Panc1 (cell line): ENCODE results near the gene LILRA2. TPM values are rescaled to one million over a fixed set of nuclear protein-coding genes. Genes with fewer than 3 reads are reported as not detected.

Source experiments
- ATAC-seq: fragments of 200-7000 bp; cut with Tn5 transposase; 2 replicates; pipeline ENCODE4 v1.9.1; 2020; ENCODE audit warnings: mild to moderate bottlenecking, moderate library complexity
- BruUV-seq: library from RNA; stranded (reverse); fragments of 400-500 nt; replicated peaks from 2 replicates; lab custom pipeline; 2021; lab: Mats Ljungman, UMichigan
- CTCF ChIA-PET: fragments of 300-600 bp; sonication (Branson Sonifier 250); formaldehyde crosslinking; loops from one replicate; lab custom pipeline; 2022; ENCODE audit warnings: antibody characterized with exemption; lab: Charles Lee
- POLR2A ChIA-PET: fragments of 300-600 bp; sonication (Branson Sonifier 250); formaldehyde crosslinking; loops from one replicate; lab custom pipeline; 2022; ENCODE audit warnings: antibody characterized with exemption; lab: Charles Lee
- DNase-seq: peaks from one replicate; pipeline ENCODE4 v3.0.0-alpha.2; 2010; ENCODE audit warnings: low read depth, low spot score
- H3K27ac ChIP-seq: 2 replicates; pipeline ENCODE4 v1.5.1; 2011; ENCODE audit warnings: mild to moderate bottlenecking, low read length, inconsistent platforms
- H3K27me3 ChIP-seq: fragments of 200-500 bp; sonication (Bioruptor generic); 2 replicates; pipeline ENCODE4 v1.6.0; 2014; ENCODE audit warnings: low read length, inconsistent platforms; ENCODE audit not compliant: control insufficient read depth, insufficient read depth
- H3K36me3 ChIP-seq: fragments of 200-500 bp; sonication (Bioruptor generic); 2 replicates; pipeline ENCODE4 v1.5.1; 2014; ENCODE audit warnings: inconsistent platforms, mild to moderate bottlenecking, low read length, moderate library complexity; ENCODE audit not compliant: control insufficient read depth, insufficient read depth
- H3K4me1 ChIP-seq: 2 replicates; pipeline ENCODE4 v1.5.1; 2011; ENCODE audit warnings: inconsistent platforms, mild to moderate bottlenecking, low read length, moderate library complexity; ENCODE audit not compliant: control insufficient read depth, insufficient read depth
- H3K4me3 ChIP-seq, 2 experiments: 2 replicates each; pipeline ENCODE4 v1.5.1; 2011 to 2012; ENCODE audit warnings: low read depth in 2 of 2, low read length in 2 of 2, mild to moderate bottlenecking in 2 of 2, inconsistent platforms in 1 of 2, moderate library complexity in 1 of 2
- H3K9me3 ChIP-seq: fragments of 200-500 bp; sonication (Bioruptor generic); 2 replicates; pipeline ENCODE4 v1.5.1; 2014; ENCODE audit warnings: low read depth, mild to moderate bottlenecking, inconsistent platforms, low read length, moderate library complexity; ENCODE audit not compliant: control insufficient read depth, insufficient read depth
- POLR2AphosphoS5 ChIP-seq: IDR thresholded peaks from 2 replicates; pipeline ENCODE4 v1.6.1; 2012; ENCODE audit warnings: mild to moderate bottlenecking, low read depth, low read length, moderate library complexity
- SIN3A ChIP-seq: IDR thresholded peaks from 2 replicates; pipeline ENCODE4 v1.6.1; 2012; ENCODE audit warnings: low read depth, mild to moderate bottlenecking, low read length, moderate library complexity, borderline replicate concordance; ENCODE audit not compliant: insufficient read depth
- TCF7L2 ChIP-seq: IDR thresholded peaks from 2 replicates; pipeline ENCODE4 v1.6.1; 2011; ENCODE audit warnings: mild to moderate bottlenecking, low read depth, low read length, inconsistent platforms
- in situ Hi-C: cut with HindIII; loops from 2 replicates; pipeline ENCODE4 v1.10.0; 2016; ENCODE audit warnings: low sequenced_read_pairs, low pct_unique_long_range_greater_than_20kb
- intact Hi-C: fragments of 100-400 bp; cut with micrococcal nuclease; formaldehyde crosslinking; loops from one replicate; pipeline ENCODE4 v1.10.0; 2022; ENCODE audit not compliant: unreplicated experiment
- total RNA-seq: library from RNA; stranded (reverse); gene quantifications from one replicate; pipeline ENCODE4 v1.2.1, GENCODE V29; 2021; ENCODE audit not compliant: unreplicated experiment
- TF ChIP-seq, protein P1 (sequence below): fragments of 450-650 bp; IDR thresholded peaks from 2 replicates; pipeline ENCODE4 v1.5.1; 2017; ENCODE audit warnings: mild to moderate bottlenecking
- TF ChIP-seq, protein P2 (sequence below), 2 experiments: IDR thresholded peaks; 2 replicates each; pipeline ENCODE4 v1.6.1; 2011 to 2012; ENCODE audit warnings: low read depth in 2 of 2, control low read depth in 1 of 2, low read length in 1 of 2, mild to moderate bottlenecking in 1 of 2, moderate library complexity in 1 of 2; ENCODE audit not compliant: insufficient read depth in 1 of 2

Gene LILRA2
- total RNA-seq, 1 experiment from 2014 or later = not detected

DNA sequence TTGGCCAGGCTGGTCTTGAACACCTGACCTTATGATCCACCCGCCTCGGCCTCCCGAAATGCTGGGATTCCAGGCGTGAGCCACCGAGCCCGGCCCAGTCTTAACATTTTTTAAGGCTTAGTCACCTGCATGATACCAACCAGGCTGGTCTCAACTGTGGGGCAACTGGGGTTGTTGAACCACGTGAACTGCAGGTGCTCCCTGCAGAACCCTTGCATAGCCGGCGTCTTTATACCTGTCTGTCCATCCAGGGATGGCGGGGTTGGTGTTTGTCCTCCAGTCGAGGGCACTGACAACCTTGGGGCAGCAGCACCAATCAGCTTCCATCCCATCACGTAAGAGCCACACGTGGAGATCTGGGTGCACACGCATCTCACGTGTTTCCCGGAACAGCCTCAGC, 24.8 kb upstream of the LILRA2 start:
- H3K27ac ChIP-seq = no peak overlapping the region
- in situ Hi-C loops (no loop called here), intact Hi-C loops (no loop called here)
- ChIA-PET POLR2A (interaction anchor here (0.5 kb wide), 1 partner anchor 1076 kb away, joined by 3 read pairs; the partner anchor contains the start of gene ZNF784), CTCF (no interaction called here)
- DNase-seq = no peak
- no TSS peak for BruUV-seq
- no peak overlapping the region for H3K4me3 ChIP-seq
- TF ChIP-seq, protein P1, sequence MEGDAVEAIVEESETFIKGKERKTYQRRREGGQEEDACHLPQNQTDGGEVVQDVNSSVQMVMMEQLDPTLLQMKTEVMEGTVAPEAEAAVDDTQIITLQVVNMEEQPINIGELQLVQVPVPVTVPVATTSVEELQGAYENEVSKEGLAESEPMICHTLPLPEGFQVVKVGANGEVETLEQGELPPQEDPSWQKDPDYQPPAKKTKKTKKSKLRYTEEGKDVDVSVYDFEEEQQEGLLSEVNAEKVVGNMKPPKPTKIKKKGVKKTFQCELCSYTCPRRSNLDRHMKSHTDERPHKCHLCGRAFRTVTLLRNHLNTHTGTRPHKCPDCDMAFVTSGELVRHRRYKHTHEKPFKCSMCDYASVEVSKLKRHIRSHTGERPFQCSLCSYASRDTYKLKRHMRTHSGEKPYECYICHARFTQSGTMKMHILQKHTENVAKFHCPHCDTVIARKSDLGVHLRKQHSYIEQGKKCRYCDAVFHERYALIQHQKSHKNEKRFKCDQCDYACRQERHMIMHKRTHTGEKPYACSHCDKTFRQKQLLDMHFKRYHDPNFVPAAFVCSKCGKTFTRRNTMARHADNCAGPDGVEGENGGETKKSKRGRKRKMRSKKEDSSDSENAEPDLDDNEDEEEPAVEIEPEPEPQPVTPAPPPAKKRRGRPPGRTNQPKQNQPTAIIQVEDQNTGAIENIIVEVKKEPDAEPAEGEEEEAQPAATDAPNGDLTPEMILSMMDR = no peak
- no peak for TF ChIP-seq TCF7L2
- no peak for TF ChIP-seq SIN3A
- TF ChIP-seq, protein P2, sequence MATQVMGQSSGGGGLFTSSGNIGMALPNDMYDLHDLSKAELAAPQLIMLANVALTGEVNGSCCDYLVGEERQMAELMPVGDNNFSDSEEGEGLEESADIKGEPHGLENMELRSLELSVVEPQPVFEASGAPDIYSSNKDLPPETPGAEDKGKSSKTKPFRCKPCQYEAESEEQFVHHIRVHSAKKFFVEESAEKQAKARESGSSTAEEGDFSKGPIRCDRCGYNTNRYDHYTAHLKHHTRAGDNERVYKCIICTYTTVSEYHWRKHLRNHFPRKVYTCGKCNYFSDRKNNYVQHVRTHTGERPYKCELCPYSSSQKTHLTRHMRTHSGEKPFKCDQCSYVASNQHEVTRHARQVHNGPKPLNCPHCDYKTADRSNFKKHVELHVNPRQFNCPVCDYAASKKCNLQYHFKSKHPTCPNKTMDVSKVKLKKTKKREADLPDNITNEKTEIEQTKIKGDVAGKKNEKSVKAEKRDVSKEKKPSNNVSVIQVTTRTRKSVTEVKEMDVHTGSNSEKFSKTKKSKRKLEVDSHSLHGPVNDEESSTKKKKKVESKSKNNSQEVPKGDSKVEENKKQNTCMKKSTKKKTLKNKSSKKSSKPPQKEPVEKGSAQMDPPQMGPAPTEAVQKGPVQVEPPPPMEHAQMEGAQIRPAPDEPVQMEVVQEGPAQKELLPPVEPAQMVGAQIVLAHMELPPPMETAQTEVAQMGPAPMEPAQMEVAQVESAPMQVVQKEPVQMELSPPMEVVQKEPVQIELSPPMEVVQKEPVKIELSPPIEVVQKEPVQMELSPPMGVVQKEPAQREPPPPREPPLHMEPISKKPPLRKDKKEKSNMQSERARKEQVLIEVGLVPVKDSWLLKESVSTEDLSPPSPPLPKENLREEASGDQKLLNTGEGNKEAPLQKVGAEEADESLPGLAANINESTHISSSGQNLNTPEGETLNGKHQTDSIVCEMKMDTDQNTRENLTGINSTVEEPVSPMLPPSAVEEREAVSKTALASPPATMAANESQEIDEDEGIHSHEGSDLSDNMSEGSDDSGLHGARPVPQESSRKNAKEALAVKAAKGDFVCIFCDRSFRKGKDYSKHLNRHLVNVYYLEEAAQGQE (IDR thresholded peaks at IDR 0.05; ENCODE audit: insufficient read depth in 1 of 2, low read depth in 2 of 2, low read length in 1 of 2) = no peak
- no peak for TF ChIP-seq POLR2AphosphoS5
- H3K9me3 ChIP-seq = no peaks in the 10 kb centered on the region
- no peaks in the 10 kb centered on the region; the same call in 1 of the 2 replicates for H3K27me3 ChIP-seq
- no peaks in the 10 kb centered on the region for H3K4me1 ChIP-seq
- H3K36me3 ChIP-seq = no peaks in the 10 kb centered on the region
- ATAC-seq = no peak

DNA sequence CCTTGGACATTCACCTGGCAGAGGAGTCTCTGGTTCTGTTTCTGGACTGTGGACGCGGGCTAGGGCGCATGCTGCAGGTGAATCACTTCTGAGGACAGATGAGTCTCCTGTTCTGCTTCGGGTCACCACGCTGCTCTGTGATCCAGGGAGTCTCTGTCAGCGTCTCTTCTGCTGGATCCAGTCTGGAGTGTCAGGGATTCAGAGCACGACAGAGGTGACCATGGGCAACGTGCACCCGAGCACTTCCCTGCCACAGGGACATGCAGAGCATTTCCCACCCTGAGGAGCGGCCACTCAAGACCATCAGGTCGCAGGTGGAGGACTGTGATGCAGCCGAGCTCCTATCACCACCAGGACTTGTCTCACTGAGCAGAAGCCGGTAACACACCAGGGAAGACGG, 24.4 kb upstream of the LILRA2 start:
- intact Hi-C loops = no loop called here
- Histone ChIP-seq H3K4me3 (no peak overlapping the region), H3K36me3 (no peaks in the 10 kb centered on the region), H3K27me3 (no peaks in the 10 kb centered on the region), H3K9me3 (no peaks in the 10 kb centered on the region), H3K27ac (no peak overlapping the region), H3K4me1 (no peaks in the 10 kb centered on the region)
- TF ChIP-seq POLR2AphosphoS5 = no peak
- TF ChIP-seq, protein P2 (IDR thresholded peaks at IDR 0.05; ENCODE audit: insufficient read depth in 1 of 2, low read depth in 2 of 2, low read length in 1 of 2) = no peak
- TF ChIP-seq, protein P1 = no peak
- no peak for TF ChIP-seq TCF7L2
- TF ChIP-seq SIN3A = no peak
- DNase-seq = no peak
- CTCF ChIA-PET = no interaction called here
- POLR2A ChIA-PET = interaction anchor here (0.5 kb wide), 1 partner anchor 1075 kb away, joined by 3 read pairs; the partner anchor contains the start of gene ZNF784
- no TSS peak for BruUV-seq
- in situ Hi-C loops = no loop called here
- ATAC-seq = no peak
